Measurements from ENCODE around the gene PPP2R2C. TPM values are rescaled to one million over a fixed set of nuclear protein-coding genes. Genes with fewer than 3 reads are reported as not detected.

PPP2R2C gene
- total and polyA plus RNA-seq, 10 of the 15 experiments (the other 5 are each of a cell fraction or from before 2014, with no cell fraction given), result 0.13 to 0.15 TPM; not detected in 8

GRCh38 chr4:6460876-6461275, 11.5 kb downstream of the PPP2R2C start:
- Histone ChIP-seq H3K27me3 (replicated peaks in 1 of 2; ENCODE audit: control insufficient read depth in 2 of 2, insufficient read depth in 2 of 2, low read length in 1 of 2) (no peaks in the 10 kb centered on the region; a peak in 2 of 4 replicates), H3K27ac (ENCODE audit: control insufficient read depth, insufficient read depth) (no peak overlapping the region), H3K4me3 (no peak overlapping the region), H2AFZ (ENCODE audit: control insufficient read depth, low read depth, low read length) (no peak overlapping the region), H3K4me1 (ENCODE audit: control insufficient read depth, insufficient read depth, low read length) (no peaks in the 10 kb centered on the region), H3K79me2 (ENCODE audit: control insufficient read depth, insufficient read depth, low read length) (no peaks in the 10 kb centered on the region), H3K36me3 (ENCODE audit: control insufficient read depth in 2 of 2, insufficient read depth in 2 of 2, low read length in 1 of 2) (no peaks in the 10 kb centered on the region), H3K9me3 (replicated peaks; ENCODE audit: control insufficient read depth, insufficient read depth, low read length) (no peaks in the 10 kb centered on the region), H3K4me2 (ENCODE audit: control insufficient read depth, insufficient read depth) (no peak overlapping the region), H3K9ac (ENCODE audit: control insufficient read depth, insufficient read depth, low read length) (no peak overlapping the region), H4K20me1 (ENCODE audit: control insufficient read depth, insufficient read depth) (no peaks in the 10 kb centered on the region)
- ChIA-PET SMC1A (ENCODE audit: uncharacterized antibody, unreplicated experiment) (no interaction called here), CTCF (interaction anchor here (0.7 kb wide), 1 partner anchor 871 kb away, joined by 3 read pairs; no protein-coding TSS in a partner anchor), RAD21 (ENCODE audit: unreplicated experiment) (no interaction called here), POLR2A (no interaction called here)
- WGBS (ENCODE audit: insufficient coverage, insufficient replicate concordance, low lambda C conversion rate, missing lambda C conversion rate), result 36% methylated on average over 9 of the region's 9 CpGs
- in situ Hi-C loops (cut with MboI) (no loop called here), intact Hi-C loops (cut with micrococcal nuclease; ENCODE audit: unreplicated experiment) (no loop called here)
- no peak for FAIRE-seq
- TF ChIP-seq POLR2A (IDR thresholded peaks at IDR 0.05; ENCODE audit: low read depth, low read length), result no peak
- no peak for TF ChIP-seq SMAD1 (IDR thresholded peaks at IDR 0.05; ENCODE audit: low read depth, partially characterized antibody)
- TF ChIP-seq IKZF1 (conservative IDR thresholded peaks at IDR 0.05), result no peak
- no peak for TF ChIP-seq BRCA1 (IDR thresholded peaks at IDR 0.05; ENCODE audit: low read depth, low read length)
- no peak for TF ChIP-seq MEF2A (IDR thresholded peaks at IDR 0.05; ENCODE audit: insufficient read depth, low read depth, low read length)
- TF ChIP-seq HDAC6 (IDR thresholded peaks at IDR 0.05; ENCODE audit: unreplicated experiment), result no peak
- no peak for TF ChIP-seq ZNF24 (IDR thresholded peaks at IDR 0.05)
- no peak for TF ChIP-seq SUZ12 (IDR thresholded peaks at IDR 0.05; ENCODE audit: unreplicated experiment)
- no peak for TF ChIP-seq E2F8 (IDR thresholded peaks at IDR 0.05; ENCODE audit: low read depth, partially characterized antibody)
- TF ChIP-seq SPI1 (IDR thresholded peaks at IDR 0.05; ENCODE audit: borderline replicate concordance, insufficient read depth, low read depth, low read length), result no peak
- TF ChIP-seq RCOR1 (conservative IDR thresholded peaks at IDR 0.05; ENCODE audit: low read depth, low read length), result no peak
- TF ChIP-seq FOXK2 (IDR thresholded peaks at IDR 0.05), result no peak
- TF ChIP-seq IKZF2 (IDR thresholded peaks at IDR 0.05), result no peak
- no peak for TF ChIP-seq ZNF207 (IDR thresholded peaks at IDR 0.05; ENCODE audit: borderline replicate concordance)
- TF ChIP-seq CBX5 (IDR thresholded peaks at IDR 0.05; ENCODE audit: low read depth), result no peak
- TF ChIP-seq, protein P1, sequence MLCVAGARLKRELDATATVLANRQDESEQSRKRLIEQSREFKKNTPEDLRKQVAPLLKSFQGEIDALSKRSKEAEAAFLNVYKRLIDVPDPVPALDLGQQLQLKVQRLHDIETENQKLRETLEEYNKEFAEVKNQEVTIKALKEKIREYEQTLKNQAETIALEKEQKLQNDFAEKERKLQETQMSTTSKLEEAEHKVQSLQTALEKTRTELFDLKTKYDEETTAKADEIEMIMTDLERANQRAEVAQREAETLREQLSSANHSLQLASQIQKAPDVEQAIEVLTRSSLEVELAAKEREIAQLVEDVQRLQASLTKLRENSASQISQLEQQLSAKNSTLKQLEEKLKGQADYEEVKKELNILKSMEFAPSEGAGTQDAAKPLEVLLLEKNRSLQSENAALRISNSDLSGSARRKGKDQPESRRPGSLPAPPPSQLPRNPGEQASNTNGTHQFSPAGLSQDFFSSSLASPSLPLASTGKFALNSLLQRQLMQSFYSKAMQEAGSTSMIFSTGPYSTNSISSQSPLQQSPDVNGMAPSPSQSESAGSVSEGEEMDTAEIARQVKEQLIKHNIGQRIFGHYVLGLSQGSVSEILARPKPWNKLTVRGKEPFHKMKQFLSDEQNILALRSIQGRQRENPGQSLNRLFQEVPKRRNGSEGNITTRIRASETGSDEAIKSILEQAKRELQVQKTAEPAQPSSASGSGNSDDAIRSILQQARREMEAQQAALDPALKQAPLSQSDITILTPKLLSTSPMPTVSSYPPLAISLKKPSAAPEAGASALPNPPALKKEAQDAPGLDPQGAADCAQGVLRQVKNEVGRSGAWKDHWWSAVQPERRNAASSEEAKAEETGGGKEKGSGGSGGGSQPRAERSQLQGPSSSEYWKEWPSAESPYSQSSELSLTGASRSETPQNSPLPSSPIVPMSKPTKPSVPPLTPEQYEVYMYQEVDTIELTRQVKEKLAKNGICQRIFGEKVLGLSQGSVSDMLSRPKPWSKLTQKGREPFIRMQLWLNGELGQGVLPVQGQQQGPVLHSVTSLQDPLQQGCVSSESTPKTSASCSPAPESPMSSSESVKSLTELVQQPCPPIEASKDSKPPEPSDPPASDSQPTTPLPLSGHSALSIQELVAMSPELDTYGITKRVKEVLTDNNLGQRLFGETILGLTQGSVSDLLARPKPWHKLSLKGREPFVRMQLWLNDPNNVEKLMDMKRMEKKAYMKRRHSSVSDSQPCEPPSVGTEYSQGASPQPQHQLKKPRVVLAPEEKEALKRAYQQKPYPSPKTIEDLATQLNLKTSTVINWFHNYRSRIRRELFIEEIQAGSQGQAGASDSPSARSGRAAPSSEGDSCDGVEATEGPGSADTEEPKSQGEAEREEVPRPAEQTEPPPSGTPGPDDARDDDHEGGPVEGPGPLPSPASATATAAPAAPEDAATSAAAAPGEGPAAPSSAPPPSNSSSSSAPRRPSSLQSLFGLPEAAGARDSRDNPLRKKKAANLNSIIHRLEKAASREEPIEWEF (IDR thresholded peaks at IDR 0.05; ENCODE audit: insufficient replicate concordance, low read depth, low read length), result no peak
- DNase-seq (ENCODE audit: low read depth, low spot score), result no peak
- no TSS peak for BruUV-seq (replicated peaks)
- ATAC-seq, result no peak

All from GM12878 (cell line).